GM18508 (cell line): ENCODE data around the gene C6orf132.

Experiments
- ATAC-seq: cut with Tn5 transposase; IDR thresholded peaks from one replicate; pipeline ENCODE4 v1.9.1; 2021; ENCODE audit warnings: moderate number of reproducible peaks; ENCODE audit not compliant: insufficient read depth, unreplicated experiment

The C6orf132 gene

GRCh38 chr6:42086046-42087035, 56.1 kb downstream of the C6orf132 start:
- ATAC-seq = no peak

- no peak for ATAC-seq
These were observed 57.5 kb downstream of the C6orf132 start for GRCh38 chr6:42084889-42085288.

- no peak for ATAC-seq
These were observed 58.9 kb downstream of the C6orf132 start for GRCh38 chr6:42083530-42083929.

DNA sequence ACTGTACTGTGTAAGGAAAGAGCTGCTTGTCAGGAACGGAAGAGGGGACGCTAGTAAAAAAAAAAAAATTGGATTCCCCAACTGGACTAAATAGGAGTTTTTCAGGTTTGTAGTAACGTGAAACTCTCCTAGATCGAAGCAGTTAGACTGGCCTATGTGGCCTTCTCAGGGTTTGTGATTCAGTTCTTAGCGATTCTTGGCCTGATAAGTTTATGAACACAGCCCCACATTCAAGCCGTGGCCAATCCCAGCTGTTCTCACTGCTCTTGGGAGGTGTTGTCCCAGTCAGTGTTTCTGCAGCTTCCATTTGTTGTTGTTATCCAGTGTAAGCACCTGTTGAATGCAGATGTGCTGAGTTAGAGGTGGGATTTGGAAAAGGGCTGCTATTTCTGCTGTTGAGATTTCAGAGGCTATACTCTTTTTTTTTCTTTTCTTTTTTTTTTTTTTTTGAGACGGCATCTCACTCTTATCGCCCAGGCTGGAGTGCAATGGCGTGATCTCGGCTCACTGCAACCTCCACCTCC, 62.4 kb downstream of the C6orf132 start:
- ATAC-seq = no peak

DNA sequence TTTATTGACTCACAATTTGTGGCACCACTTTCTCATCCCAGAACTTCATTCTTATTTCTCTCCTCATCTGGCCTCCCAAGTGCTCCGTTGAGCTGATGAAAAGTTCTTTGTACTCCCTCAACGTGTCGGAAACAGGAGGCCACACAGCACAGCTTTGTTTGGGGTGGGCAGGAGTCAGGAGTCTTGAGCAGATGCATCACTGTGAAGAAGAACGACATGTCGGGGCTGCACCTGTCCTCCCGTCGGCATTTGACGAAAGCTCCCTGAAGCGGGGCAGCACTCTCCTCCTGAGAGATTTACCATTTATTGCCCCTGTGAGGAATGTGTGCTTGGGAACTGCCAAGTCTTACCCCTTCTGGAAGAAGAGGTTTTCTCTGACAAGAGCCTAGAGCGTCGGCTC, 64.0 kb downstream of the C6orf132 start:
- no peak for ATAC-seq

DNA sequence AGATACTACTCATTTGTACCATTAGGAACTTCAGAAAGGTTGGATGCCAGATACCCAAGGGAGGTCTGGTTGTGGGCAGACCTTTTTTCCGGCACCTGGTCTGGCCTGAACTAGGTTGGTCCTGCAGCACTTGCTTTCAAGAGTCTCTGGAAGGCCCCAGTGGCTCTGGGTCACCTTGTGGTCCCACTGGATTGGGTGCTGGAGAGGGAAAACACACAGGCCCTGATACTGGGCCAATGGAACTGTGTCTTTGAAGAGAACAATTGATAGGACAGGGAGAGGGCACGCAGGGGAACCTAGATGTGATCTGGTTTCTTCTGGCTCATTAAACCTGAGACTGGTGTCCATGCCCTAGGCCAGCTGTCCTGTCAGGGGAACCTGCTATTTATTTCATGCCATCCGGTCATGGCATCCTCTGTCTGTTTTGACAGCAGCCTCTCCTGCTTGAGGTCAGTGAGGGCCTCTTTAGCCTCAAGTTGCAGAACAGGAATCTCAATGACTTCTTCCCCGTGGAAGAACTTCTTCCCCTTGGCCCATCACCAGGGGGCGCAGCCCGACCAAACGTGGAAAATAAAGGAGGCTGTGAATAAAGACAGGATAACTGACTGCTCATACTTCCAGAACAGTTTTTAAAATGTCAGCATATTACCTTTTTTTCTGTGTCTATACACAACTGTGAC, 67.1 kb downstream of the C6orf132 start:
- ATAC-seq = no peak

DNA sequence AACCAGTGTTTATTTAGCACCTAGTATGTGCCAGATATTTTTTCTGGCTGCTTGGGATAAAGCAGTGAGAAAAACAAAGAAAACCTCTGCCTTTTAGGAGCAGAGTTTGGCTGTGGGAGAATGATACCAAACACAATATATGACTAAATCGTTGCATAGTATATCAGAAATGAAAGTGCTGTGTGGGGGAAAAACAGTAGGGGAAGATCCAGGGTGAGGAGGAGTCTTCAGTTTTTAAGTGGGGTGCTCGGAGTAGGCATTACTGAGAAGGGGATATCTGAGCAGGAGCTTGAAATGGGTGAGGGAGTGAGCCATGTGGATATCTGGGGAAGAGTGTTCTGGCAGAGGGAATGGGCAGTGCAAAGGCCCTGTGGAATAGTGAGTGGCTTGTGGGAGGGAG, 69.1 kb downstream of the C6orf132 start:
- no peak for ATAC-seq

GRCh38 chr6:42071881-42072583, 70.4 kb downstream of the C6orf132 start:
- ATAC-seq = no peak

GRCh38 chr6:42068872-42069522, 73.4 kb downstream of the C6orf132 start:
- ATAC-seq = no peak

DNA sequence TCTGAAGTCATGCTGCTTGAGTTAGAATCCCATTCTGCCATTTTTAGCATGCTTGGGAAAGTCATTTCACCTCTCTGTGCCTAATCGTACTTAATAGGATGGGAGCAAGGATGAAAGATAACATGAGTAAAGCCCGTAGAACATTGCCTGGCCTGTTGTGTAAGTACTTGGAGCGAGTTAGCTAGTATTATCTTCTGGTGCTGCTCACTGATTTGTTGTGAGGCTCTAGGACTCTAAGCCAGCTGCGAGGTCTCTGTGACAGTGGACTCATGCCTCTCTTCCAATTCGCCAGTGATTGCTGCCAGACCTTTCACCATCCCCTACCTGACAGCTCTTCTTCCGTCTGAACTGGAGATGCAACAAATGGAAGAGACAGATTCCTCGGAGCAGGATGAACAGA, 74.2 kb downstream of the C6orf132 start:
- ATAC-seq = no peak

- ATAC-seq = no peak
These were observed 76.2 kb downstream of the C6orf132 start for GRCh38 chr6:42066156-42066675.

DNA sequence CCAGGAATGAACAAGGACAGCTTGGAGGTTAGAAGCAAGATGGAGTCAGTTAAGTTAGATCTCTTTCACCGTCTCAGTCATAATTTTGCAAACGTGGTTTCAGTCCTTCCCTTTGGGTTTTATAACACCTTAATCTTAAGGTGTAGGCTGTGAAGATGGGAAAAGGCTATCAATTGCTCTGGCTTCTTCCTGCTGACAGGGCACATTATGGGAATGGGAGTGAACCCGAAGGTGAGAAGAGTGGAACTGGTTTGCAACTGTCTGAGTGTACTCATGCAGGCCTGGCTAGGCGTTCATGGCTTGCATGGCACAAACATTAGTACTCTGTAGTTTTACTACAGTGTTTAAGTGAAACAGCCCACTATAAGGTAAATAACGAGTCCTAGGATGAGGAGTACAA, 82.7 kb downstream of the C6orf132 start:
- no peak for ATAC-seq

DNA sequence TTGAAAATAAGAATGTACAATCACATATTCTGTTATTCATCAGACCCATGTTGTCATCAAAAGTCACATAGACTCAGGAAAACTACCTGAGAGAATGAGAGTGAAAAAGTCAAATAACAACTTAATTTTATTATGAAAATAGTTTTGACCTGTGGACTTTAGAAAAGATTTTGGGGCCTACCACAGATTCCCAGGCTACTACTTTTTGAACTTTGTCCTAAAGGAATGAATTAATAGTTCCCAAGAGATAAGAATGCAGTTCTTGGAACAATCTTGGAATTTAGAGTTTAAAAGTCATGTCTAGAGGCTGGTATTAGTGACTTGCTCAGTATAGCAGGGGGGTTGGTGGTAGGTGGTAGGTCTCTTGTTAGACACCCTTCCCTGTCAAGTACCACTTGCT, 88.8 kb downstream of the C6orf132 start:
- ATAC-seq = no peak

DNA sequence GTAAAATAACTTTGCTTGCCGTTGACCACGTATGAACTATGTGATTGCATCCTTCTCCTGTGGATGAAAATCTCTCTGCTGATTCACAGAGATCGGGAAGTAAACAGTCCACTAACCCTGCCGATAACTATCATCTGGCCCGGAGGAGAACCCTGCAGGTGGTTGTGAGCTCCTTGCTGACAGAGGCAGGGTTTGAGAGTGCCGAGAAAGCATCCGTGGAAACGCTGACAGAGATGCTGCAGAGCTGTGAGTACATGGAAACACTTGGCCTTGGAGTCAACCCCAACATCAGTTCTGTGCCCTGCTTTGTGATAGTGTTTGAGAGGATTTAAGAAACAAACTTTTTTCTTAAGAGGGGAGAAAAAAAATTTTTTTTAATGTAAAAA, 91.2 kb downstream of the C6orf132 start:
- no peak for ATAC-seq
